Activated CD8-positive, alpha-beta memory T cell treated with anti-CD3 and anti-CD28 coated beads, Interleukin-2, amount 50 U/mL, for 1 hour (primary cell): ENCODE results near the gene CCT7.

Experiments used
- DNase-seq: peaks from one replicate; pipeline ENCODE4 v3.0.0-alpha.2; 2020; ENCODE audit errors: extremely low read depth

The CCT7 gene

GRCh38 chr2:73293534-73294171 is 59.5 kb downstream of the CCT7 start, which contains the start of gene EGR4:
TSS of gene EGR4 (minus strand) at chr2:73293548. CDS start at chr2:73293317, 231 bp downstream.
- DNase-seq: peak; percentile 76

GRCh38 chr2:73294239-73294638 is 60.1 kb downstream of the CCT7 start:
- DNase-seq: no peak

DNA sequence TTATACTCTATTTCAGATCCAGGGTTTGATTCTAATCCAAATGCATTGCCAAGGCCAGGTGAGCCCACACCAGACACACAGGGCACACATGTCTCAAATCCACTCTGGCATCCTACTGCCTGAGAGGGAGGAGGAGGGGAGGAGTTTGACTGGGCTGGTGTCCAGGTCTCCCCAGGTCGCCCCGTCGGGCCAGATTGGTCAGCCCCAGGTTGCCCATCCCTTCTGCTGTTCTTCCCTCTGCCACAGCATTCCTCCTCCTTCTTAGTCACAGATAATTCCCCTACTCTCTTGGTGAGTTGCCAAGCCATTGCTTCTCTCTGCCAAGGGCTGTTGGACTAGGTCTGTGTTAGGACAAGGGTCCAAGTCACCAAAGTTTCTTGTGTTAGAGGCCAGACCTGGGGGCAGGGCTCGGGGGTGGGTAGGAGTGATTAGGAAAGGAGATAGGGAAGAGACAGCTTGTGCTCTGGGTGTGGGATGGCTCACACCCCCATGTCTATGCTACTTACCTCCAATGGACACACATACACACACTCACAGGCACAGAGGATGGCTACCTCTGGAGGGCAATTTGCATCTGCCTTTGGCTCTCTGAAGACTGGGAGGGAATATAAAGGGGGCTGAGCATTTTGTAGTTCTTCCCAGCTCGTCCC is 61.8 kb downstream of the CCT7 start:
- DNase-seq: no peak

- no peak for DNase-seq
Observed at GRCh38 chr2:73297151-73297559, 63.0 kb downstream of the CCT7 start.

DNA sequence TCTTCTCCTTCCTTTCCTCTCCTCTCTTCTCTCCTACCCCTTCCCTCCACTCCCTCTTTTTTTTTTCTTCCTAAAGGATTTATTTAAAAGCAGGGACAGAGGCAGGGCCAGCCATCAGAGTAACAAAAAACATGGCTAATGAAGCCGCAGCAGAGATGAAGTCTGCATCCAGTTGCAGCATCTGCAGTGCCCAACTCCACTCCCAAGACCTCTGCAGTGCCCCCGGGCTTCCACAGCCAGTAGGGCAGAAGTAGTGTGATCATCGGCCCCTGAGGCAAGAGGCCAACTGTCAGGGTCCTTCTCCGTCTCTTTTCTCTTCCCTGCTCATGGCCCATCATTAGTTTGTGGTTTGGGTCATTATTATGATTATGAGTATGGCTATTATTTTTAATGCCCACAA is 63.5 kb downstream of the CCT7 start:
- DNase-seq: no peak

DNA sequence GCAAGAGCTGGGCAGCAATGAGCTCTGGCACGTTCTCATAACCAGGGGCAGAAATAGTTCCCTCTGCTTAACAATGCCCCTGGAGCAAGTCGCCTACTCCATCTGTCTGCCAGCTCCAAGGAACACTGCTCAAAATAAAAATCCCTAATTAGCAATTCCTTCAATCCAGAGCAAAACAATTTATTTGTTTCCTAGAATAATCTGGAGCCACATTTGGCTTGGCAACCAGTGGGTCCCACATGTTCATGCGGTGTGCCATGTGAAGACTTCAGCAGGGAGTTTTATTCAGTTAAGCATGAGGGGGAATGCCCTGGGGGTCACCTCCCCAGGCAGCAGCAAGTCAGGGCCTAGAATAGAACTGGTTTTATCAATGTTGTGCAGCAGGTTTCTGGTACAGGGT is 66.8 kb downstream of the CCT7 start:
- no peak for DNase-seq

- DNase-seq: no peak
Observed at GRCh38 chr2:73301636-73302035, 67.5 kb downstream of the CCT7 start.
